ENCODE measurements around the gene ETAA1.

Gene ETAA1

DNA sequence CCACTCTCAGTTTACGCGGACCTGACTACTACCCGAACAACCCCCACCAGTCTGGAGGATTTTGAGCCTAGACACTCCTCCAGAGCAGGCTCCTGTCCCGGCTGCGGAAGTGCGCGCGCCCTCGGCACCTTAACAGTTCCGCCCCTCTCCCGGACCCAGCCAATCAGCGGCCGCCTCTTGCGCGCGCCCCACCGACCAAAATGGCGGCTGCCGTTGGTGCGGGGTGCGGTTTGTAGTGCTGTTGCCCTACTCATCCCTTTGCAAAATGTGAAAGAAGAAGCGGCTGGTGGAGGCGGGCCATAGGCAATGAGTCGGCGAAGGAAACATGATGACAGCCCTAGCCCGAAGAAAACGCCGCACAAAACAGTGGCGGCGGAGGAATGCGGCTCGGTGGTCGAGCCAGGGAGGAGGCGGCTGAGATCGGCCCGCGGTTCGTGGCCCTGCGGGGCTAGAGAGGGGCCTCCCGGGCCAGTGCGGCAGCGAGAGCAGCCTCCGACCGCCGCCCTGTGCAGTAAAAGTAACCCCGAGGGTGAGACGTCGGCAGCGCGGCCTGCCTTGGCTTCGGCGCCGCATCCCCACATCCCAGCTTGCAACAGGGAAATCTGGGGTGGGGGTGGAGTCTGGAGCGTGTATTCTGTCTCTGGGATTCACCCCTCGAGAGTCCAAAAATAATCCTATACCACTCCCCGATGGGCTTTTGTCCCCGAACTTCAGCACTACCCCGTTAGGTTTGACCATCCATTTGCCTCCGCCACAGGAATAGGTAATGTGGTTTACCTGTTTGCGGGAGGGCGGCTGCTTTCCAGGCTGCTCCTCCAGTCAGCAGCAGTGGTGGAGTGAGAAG lies at the start of gene ETAA1:
Gene ETAA1, plus strand, starts transcription at position 191 of the 844 bp plus-strand sequence. Its CDS starts 116 bp downstream, at position 307.
- Histone ChIP-seq H3K4me3 (ENCODE audit: low read depth, low read length) (peak within 1 kb of the TSS; percentile 94), H2AFZ (ENCODE audit: low read length, unreplicated experiment) (peak within 1 kb of the TSS; percentile 93), H3K27me3 (ENCODE audit: insufficient read depth, low read length) (no peaks in the 10 kb centered on the region), H3K27ac (ENCODE audit: low read depth, low read length) (peak within 1 kb of the TSS; percentile 91), H3K79me2 (ENCODE audit: control insufficient read depth, insufficient read depth, low read length, unreplicated experiment) (peaks cover 40% of the 10 kb centered on the region), H3K36me3 (ENCODE audit: insufficient read depth, low read length) (no peaks in the 10 kb centered on the region; the same call in 1 of the 2 replicates), H3K4me1 (ENCODE audit: control insufficient read depth, insufficient read depth, low read length, unreplicated experiment) (peaks cover 53% of the 10 kb centered on the region)

DNA sequence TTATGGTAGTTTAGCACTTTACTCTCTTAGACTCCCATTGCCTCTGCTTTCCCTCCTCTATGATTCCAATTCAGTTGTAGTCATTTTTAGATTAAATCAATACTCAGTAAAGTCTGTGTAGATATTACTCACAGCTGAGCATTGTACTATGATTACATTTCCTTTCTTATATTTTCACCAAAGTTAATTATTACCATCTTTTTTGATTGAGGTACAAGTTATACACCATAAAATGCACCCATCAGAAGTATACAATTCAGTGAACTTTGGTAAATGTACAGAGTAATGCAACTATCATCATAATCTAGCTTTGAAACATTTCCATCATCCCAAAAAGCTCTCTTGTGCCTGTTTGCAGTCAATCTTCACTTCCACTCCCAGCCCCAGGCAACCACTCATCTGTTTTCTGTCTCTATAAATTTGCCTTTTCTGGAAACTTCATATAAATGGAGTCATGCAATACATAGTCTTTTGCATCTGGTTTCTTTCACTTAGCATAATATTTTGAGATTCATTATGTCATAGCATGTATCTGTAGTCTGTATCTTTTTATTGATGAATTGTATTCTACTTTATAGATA lies 30.2 kb upstream of the ETAA1 start:
- no peak overlapping the region for H3K27ac ChIP-seq (ENCODE audit: low read depth, low read length)
- H2AFZ ChIP-seq (ENCODE audit: low read length, unreplicated experiment): no peak overlapping the region
- no peaks in the 10 kb centered on the region for H3K4me1 ChIP-seq (ENCODE audit: control insufficient read depth, insufficient read depth, low read length, unreplicated experiment)
- H3K79me2 ChIP-seq (ENCODE audit: control insufficient read depth, insufficient read depth, low read length, unreplicated experiment): no peaks in the 10 kb centered on the region
- no peaks in the 10 kb centered on the region for H3K27me3 ChIP-seq (ENCODE audit: insufficient read depth, low read length)
- H3K4me3 ChIP-seq (ENCODE audit: low read depth, low read length): no peak overlapping the region
- no peaks in the 10 kb centered on the region for H3K36me3 ChIP-seq (ENCODE audit: insufficient read depth, low read length)

DNA sequence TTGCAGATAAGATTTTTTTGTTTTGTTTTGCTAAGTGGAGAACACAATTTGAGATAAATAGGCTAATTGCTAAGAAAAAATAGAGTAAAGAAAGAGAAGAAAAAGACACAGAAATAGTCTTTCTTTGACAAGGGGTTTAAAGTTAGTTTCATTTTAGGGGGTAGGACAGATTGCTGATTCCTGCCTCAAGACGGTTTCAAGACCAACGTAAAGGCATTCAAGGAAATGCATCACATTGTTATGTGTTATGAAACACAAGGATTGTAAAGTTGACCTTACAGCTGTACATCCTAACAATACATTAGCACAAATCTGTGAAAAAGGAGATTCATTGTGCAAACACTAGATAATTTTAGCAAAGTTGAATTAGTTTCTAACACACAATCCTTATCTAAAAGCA lies 22.7 kb upstream of the ETAA1 start:
- Histone ChIP-seq H3K4me1 (ENCODE audit: control insufficient read depth, insufficient read depth, low read length, unreplicated experiment) (no peaks in the 10 kb centered on the region), H3K27ac (ENCODE audit: low read depth, low read length) (no peak overlapping the region), H3K27me3 (ENCODE audit: insufficient read depth, low read length) (no peaks in the 10 kb centered on the region), H2AFZ (ENCODE audit: low read length, unreplicated experiment) (peak overlapping the region; percentile 16), H3K79me2 (ENCODE audit: control insufficient read depth, insufficient read depth, low read length, unreplicated experiment) (no peaks in the 10 kb centered on the region), H3K36me3 (ENCODE audit: insufficient read depth, low read length) (no peaks in the 10 kb centered on the region; the same call in 1 of the 2 replicates), H3K4me3 (ENCODE audit: low read depth, low read length) (peak overlapping the region; percentile 42)

DNA sequence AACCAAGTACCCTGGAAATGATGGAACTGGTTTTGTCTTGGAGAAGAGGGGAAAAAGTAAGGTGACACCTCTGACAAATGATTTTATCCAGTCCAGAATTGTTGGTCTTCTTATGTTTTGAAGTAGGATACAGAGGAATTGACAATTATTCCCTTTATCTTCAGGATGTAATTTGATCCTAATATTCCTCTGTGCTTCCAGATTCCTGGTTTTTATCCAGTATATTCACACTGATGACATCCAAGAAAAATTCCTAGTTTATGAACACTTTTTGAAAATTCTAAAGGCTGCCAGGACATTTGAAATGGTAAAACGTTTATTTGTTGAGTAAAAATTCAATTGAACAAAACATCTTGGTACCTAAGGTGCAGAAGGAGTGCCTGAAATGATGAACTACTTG lies 22.2 kb upstream of the ETAA1 start:
- Histone ChIP-seq H3K4me1 (ENCODE audit: control insufficient read depth, insufficient read depth, low read length, unreplicated experiment) (no peaks in the 10 kb centered on the region), H3K79me2 (ENCODE audit: control insufficient read depth, insufficient read depth, low read length, unreplicated experiment) (no peaks in the 10 kb centered on the region), H3K36me3 (ENCODE audit: insufficient read depth, low read length) (no peaks in the 10 kb centered on the region; the same call in 1 of the 2 replicates), H3K27me3 (ENCODE audit: insufficient read depth, low read length) (no peaks in the 10 kb centered on the region), H3K27ac (ENCODE audit: low read depth, low read length) (no peak overlapping the region), H3K4me3 (ENCODE audit: low read depth, low read length) (no peak overlapping the region), H2AFZ (ENCODE audit: low read length, unreplicated experiment) (peak overlapping the region; percentile 16)

DNA sequence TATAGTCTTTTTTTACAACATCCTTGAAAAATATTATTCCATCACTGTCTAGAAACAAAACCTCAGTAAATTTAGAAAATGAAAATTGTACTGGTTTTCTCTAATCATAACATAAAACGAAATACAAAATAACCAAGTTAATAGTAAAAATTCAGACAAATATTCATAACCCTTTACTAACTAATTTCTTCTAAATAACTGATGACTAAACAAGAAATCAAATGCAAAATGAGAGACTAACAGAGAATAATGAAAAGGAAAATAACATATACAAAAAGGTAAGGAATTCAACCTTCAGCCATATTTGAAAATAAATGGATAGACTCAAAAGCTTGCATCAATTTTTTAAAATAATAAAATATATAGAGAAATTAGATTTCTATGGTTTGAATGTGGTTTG lies 18.6 kb upstream of the ETAA1 start:
- Histone ChIP-seq H3K36me3 (ENCODE audit: insufficient read depth, low read length) (no peaks in the 10 kb centered on the region; the same call in 1 of the 2 replicates), H3K4me3 (ENCODE audit: low read depth, low read length) (no peak overlapping the region), H3K79me2 (ENCODE audit: control insufficient read depth, insufficient read depth, low read length, unreplicated experiment) (no peaks in the 10 kb centered on the region), H3K27me3 (ENCODE audit: insufficient read depth, low read length) (no peaks in the 10 kb centered on the region), H3K4me1 (ENCODE audit: control insufficient read depth, insufficient read depth, low read length, unreplicated experiment) (no peaks in the 10 kb centered on the region), H2AFZ (ENCODE audit: low read length, unreplicated experiment) (no peak overlapping the region), H3K27ac (ENCODE audit: low read depth, low read length) (no peak overlapping the region)

DNA sequence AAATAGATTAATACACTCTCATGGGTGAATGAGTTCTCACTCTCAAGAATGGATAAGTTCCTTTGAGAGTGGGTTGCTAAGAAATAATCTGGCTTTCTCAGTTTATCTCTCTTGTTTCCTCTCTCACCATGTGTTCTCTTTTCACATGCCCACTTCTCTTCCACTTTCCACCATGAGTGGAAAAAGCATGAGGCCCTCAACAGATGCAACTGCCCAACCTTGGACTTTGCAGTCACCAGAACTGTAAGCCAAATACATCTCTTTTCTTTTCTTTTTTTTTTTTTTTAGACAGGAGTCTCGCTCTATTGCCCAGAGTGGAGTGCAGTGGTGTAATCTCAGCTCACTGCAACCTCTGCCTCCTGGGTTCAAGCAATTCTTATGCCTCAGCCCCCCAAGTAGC lies 18.1 kb upstream of the ETAA1 start:
- H3K4me3 ChIP-seq (ENCODE audit: low read depth, low read length): no peak overlapping the region
- no peaks in the 10 kb centered on the region; the same call in 1 of the 2 replicates for H3K36me3 ChIP-seq (ENCODE audit: insufficient read depth, low read length)
- H3K4me1 ChIP-seq (ENCODE audit: control insufficient read depth, insufficient read depth, low read length, unreplicated experiment): no peaks in the 10 kb centered on the region
- no peak overlapping the region for H3K27ac ChIP-seq (ENCODE audit: low read depth, low read length)
- H2AFZ ChIP-seq (ENCODE audit: low read length, unreplicated experiment): no peak overlapping the region
- H3K27me3 ChIP-seq (ENCODE audit: insufficient read depth, low read length): no peaks in the 10 kb centered on the region
- H3K79me2 ChIP-seq (ENCODE audit: control insufficient read depth, insufficient read depth, low read length, unreplicated experiment): no peaks in the 10 kb centered on the region

DNA sequence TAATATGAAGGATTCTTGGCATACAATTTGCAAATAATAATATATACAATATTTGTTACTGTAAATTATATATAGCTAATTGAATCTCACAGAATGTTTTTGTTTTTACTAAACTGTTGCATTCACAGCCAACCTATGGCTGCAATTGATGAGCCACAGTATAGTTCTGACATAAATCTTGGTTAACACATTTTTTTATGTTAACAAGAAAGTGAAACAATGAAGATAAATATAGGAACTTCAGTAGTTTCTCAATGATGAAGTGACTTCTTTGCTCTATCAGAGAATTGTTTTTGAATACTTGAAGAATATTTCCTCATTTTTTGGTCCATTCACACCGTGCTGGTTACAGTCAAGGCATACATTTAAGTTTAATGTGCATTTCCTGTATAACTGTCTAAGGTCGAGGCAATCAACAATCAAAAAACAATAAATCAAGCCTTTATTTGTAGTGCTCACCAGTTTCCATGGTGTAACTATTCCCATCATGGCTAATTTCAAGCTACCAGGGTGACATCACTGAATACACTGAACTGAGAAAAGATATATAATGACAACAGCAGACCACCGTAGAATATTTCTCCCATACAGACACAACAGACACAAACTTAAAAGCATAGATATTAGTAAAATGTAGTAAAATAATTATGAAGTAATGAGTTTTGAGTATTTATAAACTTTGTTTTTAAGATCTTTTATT lies 12.9 kb upstream of the ETAA1 start:
- H3K36me3 ChIP-seq (ENCODE audit: insufficient read depth, low read length): no peaks in the 10 kb centered on the region
- H3K27ac ChIP-seq (ENCODE audit: low read depth, low read length): no peak overlapping the region
- H3K27me3 ChIP-seq (ENCODE audit: insufficient read depth, low read length): no peaks in the 10 kb centered on the region
- H3K79me2 ChIP-seq (ENCODE audit: control insufficient read depth, insufficient read depth, low read length, unreplicated experiment): no peaks in the 10 kb centered on the region
- peaks cover 9% of the 10 kb centered on the region for H3K4me1 ChIP-seq (ENCODE audit: control insufficient read depth, insufficient read depth, low read length, unreplicated experiment)
- no peak overlapping the region for H3K4me3 ChIP-seq (ENCODE audit: low read depth, low read length)
- no peak overlapping the region for H2AFZ ChIP-seq (ENCODE audit: low read length, unreplicated experiment)

DNA sequence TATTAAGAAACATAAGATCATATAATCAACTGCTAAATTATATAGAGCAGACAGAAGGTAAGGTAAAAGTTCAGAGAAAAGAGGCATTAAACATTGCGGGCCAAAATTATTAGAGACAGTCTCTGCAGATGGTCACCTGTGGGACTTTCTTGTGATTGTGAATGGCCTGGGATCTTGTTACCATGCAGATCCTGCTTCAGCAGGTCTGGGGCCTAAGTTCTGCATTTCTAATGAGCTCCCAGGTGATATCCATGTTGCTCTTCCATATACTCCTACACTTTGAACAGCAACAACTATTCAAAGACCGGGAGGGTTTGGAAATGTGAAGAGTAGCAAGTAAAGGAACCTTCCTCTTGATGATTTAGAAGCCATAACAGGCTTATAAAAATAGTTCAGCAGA lies 8.5 kb upstream of the ETAA1 start:
- Histone ChIP-seq H3K4me3 (ENCODE audit: low read depth, low read length) (no peak overlapping the region), H3K36me3 (ENCODE audit: insufficient read depth, low read length) (no peaks in the 10 kb centered on the region), H3K27ac (ENCODE audit: low read depth, low read length) (peak overlapping the region; percentile 89), H2AFZ (ENCODE audit: low read length, unreplicated experiment) (peak overlapping the region; percentile 92), H3K79me2 (ENCODE audit: control insufficient read depth, insufficient read depth, low read length, unreplicated experiment) (no peaks in the 10 kb centered on the region), H3K4me1 (ENCODE audit: control insufficient read depth, insufficient read depth, low read length, unreplicated experiment) (peaks cover 34% of the 10 kb centered on the region), H3K27me3 (ENCODE audit: insufficient read depth, low read length) (no peaks in the 10 kb centered on the region)

DNA sequence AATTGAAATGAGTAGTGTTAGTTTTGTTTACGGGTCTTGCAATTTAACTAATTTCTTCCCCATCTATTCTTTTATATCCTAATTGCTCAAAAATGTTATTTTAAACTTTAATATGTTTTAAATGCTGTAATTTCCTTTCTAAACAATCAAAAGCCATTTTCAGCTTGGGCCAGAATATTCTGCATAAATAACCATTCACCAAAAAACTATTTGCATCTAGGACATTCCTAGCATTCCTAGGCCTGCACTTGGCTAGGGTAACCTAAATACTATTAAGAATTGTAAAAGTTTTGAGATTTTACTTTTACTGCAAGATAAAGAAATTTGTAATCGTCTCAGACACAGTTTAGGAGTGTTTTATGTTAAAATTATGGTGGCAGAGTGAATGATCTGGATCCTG lies 7.8 kb upstream of the ETAA1 start:
- Histone ChIP-seq H3K36me3 (ENCODE audit: insufficient read depth, low read length) (no peaks in the 10 kb centered on the region), H3K4me3 (ENCODE audit: low read depth, low read length) (peak overlapping the region; percentile 39; the same call in 1 of the 2 replicates), H2AFZ (ENCODE audit: low read length, unreplicated experiment) (peak overlapping the region; percentile 92), H3K27ac (ENCODE audit: low read depth, low read length) (peak overlapping the region; percentile 89), H3K27me3 (ENCODE audit: insufficient read depth, low read length) (no peaks in the 10 kb centered on the region), H3K79me2 (ENCODE audit: control insufficient read depth, insufficient read depth, low read length, unreplicated experiment) (no peaks in the 10 kb centered on the region), H3K4me1 (ENCODE audit: control insufficient read depth, insufficient read depth, low read length, unreplicated experiment) (peaks cover 40% of the 10 kb centered on the region)

DNA sequence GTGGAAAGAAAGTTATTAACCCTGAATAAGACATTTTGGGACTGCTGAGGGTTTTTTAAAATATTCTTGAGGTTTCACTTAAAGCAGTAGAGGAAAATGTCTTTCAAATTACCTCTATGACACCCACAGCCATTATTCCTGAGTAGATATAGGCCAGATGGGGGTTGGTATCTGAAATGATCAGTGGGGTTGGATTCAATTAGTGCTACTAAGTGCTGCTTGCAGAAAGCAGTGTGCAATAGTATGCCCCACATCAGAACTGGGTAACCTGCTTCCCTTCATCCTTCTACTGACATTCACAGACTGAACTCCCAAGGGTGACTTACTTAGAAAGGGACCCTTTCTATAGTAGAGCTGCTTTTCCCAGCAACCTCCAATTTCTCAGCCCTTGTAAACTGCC lies 7.3 kb upstream of the ETAA1 start:
- peak overlapping the region; percentile 39; the same call in 1 of the 2 replicates for H3K4me3 ChIP-seq (ENCODE audit: low read depth, low read length)
- no peaks in the 10 kb centered on the region for H3K27me3 ChIP-seq (ENCODE audit: insufficient read depth, low read length)
- no peaks in the 10 kb centered on the region for H3K79me2 ChIP-seq (ENCODE audit: control insufficient read depth, insufficient read depth, low read length, unreplicated experiment)
- no peaks in the 10 kb centered on the region for H3K36me3 ChIP-seq (ENCODE audit: insufficient read depth, low read length)
- H3K27ac ChIP-seq (ENCODE audit: low read depth, low read length): peak overlapping the region; percentile 89
- H3K4me1 ChIP-seq (ENCODE audit: control insufficient read depth, insufficient read depth, low read length, unreplicated experiment): peaks cover 44% of the 10 kb centered on the region
- H2AFZ ChIP-seq (ENCODE audit: low read length, unreplicated experiment): peak overlapping the region; percentile 92

Measured in ACC112 (cell line).